GM04503 (cell line): ENCODE data around the gene TDRKH.

ENCODE experiments used
- DNase-seq: peaks from one replicate; pipeline ENCODE4 v3.0.0-alpha.2; 2012; ENCODE audit warnings: low read depth

Gene TDRKH

DNA sequence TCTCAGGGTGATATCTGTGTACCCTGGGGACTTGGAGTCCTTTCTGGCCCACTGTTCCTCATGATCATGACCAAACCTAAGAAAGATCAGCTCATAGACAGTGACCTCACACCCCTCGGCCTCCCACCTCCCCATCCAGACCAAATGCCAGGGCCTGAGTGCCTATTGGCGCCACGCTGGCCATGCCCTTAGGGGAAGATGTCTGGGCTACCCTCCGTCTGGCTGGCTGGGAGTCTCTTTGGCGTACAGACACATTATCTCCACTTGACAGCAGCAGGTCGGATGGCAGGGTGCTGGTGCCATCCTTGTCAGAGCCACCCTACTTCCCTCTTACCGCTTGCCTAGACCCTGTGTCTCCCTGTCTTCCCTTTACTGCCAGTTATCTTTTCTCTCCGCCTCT lies 32.9 kb upstream of the TDRKH start:
- DNase-seq: no peak

DNA sequence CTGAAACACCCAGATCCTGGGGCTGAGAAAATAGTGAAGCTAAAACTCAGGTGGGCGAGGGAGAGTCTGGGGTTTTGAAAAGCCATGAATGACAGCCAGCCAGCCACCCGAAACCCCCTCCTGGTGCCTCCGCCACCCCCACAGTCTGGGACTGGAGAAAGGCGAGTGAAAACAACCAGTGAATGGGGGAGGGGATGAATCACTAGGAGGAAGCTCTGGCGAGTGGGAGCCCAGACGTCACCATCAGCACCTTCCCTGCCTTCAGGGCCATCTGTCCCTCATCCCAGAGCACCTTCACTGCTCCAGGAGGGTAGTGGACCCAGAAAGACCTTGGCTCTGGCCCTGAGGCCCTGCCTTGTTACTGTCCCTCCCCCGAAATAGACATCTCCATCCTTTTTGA lies 32.1 kb upstream of the TDRKH start:
- no peak for DNase-seq

DNA sequence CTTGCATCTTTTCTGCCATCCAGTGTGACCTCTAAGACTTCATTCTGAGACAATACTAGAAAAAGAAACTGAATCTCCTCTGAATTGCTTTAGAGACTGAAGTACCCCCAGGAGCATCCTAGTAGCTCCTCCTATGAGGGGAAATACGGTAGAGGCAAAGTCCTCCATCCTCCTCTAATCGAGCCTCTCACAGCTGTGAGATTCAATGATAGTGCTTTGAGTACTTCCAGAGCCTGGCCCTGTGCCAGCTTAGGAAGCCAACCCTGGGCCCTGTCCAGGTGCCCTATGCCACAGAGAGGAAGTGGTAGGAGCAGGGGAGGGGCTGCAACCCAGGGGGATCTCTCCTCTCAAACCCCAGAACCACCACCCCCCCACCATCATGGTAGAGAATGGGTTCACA lies 30.6 kb upstream of the TDRKH start:
- no peak for DNase-seq

DNA sequence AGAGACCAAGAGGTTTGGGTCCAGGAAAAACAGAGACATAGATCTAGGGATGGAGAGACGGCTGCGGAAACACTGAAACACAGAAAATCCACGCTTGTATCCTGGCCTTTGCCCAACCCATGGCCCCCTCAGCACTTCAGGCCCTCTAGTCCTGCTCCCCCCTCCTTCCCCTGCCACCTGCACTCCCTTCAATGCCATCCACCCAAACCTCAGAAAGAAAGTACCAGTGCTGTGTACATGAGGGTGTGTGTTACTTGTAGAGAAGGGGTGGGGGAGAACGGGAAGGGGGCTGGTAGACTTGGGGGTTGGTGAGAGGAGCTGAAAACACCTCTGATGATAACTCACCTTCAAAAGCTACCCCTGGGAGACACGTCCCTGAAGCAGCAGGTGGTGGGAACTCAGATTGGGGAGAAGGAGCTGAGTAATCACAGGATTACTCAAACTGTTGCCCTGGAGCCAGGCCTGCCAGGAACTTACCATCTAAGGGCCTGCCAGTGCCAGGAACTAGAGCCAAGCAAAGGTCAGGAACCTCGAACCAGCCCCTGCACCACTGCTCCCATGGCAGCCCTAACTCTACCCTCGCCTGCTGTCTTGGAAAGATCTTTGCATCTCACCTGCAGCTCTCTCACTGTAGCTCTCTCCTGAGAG lies 29.8 kb upstream of the TDRKH start:
- no peak for DNase-seq

DNA sequence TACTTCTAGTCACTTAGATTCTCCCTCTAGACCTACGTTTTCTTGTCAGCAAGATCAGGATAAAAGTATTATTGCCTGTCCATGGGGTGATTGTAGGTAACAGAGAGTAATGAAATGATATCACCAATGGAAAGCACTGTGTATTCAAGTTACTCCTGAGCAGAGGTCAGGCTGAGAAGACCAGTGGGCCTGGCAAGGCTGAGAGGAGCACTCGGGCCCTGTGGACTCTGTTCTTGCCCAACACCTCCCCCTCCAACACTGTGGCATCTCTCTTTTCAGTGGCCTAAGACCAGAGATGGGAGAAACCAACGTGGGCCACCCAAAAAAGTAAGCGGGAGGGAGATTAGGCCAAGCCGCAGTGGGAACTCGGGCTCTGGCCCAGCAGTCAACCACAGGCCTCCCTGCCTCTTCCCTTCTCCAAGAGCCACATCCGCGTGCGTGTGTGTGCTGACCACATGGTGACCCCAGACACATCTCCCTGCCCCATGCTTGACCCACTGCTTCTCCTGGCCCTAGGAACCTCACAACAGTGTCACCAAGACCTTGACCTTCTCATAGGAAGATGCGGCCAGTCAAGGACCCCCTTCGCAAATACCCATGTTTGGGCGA lies 29.0 kb upstream of the TDRKH start:
- DNase-seq: no peak

DNA sequence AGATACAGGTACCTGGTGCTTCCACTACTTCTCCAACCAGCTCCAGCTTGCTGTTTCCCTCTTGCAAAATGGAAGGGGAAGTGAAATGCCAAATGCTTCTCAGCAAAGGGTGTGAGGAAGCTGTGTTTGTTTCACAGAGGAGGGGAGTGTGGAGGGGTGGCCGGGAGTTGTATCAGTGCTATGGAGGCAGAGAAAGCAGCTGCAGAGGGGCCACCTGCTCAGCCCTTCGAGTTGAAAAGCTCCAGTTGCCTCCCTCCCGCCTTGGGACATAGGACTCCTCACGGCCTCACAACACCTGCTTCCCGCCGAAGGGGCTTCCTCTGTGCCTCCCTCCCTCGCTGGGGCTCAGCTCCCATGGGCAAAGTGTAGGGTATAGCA lies 27.0 kb upstream of the TDRKH start:
- DNase-seq: no peak

DNA sequence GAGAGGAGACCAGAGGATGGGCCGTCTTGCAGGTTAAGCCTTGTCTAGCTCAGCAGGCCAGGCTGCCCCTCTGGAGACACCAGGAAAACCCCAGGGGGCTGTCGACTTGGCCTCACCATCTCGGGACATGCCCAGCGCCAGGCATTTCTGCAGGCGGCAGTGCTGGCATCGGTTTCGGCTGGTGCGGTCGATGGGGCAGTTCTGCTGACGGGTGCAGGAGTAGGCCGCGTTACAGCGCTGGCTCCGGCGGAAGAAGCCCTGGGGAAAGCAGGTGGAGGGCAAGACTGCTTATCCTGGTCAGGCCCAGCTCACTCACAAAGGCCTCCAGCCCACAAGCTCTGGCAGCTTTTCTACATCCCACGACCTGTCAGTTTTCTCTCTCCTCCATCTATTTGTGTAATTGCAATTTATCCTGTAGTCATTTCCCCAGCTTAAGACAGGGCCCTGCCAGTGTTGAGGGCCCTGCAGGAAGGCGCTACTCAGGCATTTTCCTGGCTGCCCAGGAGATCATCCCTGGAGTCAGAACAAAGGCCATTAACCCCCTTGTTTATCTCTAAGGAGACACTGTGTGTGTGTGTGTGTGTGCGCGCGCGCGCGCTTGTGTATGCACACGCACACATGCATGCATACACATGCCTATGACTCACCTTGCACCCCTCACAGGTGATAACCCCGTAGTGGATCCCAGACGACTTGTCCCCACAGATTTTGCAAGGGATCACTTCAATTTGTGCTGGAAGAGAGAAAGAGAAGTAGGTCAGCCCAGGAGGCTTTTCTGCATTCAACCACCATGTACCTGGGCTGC lies 26.4 kb upstream of the TDRKH start:
- DNase-seq: no peak

DNA sequence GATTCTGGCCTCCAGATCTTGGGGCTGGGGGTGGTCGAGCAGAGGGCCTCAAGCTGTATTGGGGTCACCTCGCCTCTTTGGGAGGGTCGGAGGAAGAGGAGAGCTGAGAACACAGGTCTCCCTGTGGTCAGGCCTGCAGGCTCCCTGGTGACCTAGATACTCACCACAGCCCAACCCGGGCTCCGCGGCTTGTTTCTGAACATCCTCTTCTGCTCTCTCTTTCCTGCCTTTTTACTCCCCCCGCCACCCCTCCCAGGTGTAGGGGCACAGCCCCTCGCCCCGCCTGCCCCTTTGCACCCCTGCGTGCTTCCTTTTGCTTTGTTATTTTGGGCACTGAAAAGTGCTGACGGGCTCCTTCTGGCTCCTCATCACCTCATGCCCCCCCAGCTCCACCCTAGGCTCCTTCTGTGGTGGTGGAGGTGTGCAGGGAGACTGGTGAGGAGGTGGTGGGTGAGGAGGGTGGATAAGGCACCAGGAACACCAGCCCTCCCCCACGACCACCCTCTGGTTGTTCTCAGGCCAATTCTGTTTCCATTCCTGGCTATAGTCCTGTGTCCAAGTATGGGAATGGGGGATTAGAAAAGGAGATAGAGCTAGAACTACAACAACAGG lies 25.5 kb upstream of the TDRKH start:
- DNase-seq: no peak

DNA sequence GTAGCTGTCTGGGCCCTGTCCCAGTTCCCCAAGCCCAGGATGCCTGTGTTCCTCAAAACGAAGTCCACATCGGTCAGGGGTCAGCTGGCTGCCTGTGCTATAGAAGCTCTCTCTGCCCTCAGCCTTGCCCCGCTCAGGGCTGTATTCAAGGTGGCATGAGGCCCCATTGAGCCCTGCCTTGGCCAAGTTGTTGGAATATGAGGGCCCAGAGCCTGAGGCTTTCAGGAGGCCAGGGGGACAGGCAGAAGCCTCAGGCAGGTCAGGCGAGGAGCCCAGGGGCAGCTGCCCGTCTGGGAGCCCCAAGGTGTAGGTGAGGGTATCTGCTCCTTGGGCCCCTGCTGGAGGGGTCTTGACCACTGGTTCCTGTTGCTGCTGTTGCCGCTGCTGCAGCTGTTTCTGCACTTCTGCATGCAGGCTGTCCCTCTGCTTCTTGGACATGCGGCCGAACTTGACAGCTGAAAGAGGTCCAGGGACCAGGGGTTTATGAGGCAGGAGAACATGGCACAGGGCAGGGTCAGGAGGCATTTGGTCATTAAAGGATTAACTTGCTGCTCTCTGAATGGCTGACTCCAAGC lies 24.8 kb upstream of the TDRKH start:
- no peak for DNase-seq

DNA sequence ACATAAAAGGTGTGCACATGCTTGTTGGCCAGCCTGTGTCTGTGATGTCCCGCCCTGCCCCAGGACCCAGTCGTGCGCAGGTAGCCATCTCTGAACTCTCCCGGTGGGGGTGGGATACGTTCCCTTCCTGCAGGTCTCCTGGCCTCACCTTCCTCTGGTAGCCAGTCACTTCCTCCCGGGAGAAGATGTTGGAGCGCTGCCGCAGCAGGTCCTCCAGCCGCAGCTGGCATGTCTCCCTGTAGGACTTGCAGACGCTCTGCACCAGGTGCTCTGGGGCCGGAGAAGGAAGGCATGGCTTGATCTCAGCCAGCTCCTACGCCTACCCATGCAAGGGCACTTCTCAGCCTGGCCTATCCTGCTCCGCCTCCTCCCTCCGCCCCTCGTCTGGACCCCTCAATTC lies 24.1 kb upstream of the TDRKH start:
- DNase-seq: no peak

DNA sequence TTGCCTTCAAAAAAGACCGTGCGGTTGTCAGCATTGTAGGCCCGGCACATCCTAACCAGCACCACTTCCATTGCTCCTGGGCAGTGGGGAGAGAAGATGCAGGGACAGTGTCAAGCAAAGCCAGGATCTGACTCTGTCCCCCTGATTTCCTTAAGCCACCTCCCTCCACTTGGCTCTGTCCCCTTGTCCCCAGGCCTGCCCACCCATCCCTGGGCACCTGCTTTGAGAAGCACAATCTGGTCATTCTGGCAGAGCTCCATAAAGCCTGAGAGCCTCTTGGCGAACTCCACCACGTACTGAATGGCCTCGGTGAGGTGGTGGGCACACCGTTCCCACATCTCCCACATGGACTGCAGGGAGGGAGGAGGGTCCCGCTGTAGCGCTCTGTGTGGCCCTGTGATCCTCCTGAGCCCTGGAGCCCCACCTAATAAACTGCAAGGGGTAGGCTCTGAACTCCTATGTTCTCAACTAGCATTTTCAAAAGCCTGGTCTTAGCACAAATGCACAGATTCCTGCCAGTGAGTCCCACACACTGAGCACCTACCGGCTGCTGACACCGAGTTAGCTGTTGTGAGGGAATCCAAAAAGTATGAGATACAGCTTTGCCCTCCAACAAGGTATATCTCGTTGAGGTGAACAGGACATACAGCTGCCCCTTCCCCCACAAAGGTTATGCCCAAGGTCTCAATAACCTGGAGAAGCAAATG lies 23.1 kb upstream of the TDRKH start:
- DNase-seq: no peak

DNA sequence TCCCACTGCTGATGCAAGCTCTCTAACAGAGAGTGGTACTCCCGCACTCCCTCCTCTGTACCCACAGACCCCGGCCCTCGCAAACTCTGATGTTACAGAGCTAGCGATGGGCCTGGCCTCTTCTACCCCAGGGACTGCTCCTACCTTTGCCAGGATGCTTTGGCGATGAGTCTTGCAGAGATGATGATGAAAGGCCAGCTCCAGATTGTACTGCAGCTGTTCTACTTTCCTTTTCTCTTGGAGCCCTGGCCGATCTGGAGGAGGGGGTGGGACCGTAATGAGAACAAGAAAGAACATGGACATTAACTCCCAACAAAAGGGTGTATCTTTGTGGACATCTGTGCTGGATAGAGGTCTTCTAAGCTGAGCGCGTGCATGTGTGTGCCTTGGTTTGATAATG lies 20.9 kb upstream of the TDRKH start:
- no peak for DNase-seq

DNA sequence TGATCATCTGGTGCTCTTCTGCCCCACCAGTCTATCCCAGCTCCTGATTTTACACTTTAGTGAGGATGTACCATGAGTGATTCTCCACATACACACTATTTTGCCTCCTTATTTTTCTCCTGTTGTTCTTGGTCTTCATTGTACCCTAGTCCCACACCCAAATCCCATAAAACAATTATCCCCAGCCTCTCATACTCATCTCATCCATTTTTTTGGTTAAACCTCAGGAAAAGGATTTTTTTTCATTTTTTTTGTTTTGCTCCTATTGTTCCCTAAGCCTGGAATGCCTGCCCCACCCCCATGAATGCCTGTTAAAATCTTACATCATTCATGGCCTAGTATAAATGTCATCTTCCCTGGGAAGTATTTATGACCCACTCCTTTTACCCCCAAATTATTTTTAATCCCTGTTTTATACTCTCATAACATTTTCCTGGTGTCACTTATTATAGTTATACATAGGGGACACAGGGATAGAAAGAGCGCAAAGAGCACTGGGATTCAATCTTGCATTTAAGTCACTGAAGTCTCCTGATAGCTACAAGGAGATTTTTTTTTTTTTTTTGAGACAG lies 19.8 kb upstream of the TDRKH start:
- no peak for DNase-seq

DNA sequence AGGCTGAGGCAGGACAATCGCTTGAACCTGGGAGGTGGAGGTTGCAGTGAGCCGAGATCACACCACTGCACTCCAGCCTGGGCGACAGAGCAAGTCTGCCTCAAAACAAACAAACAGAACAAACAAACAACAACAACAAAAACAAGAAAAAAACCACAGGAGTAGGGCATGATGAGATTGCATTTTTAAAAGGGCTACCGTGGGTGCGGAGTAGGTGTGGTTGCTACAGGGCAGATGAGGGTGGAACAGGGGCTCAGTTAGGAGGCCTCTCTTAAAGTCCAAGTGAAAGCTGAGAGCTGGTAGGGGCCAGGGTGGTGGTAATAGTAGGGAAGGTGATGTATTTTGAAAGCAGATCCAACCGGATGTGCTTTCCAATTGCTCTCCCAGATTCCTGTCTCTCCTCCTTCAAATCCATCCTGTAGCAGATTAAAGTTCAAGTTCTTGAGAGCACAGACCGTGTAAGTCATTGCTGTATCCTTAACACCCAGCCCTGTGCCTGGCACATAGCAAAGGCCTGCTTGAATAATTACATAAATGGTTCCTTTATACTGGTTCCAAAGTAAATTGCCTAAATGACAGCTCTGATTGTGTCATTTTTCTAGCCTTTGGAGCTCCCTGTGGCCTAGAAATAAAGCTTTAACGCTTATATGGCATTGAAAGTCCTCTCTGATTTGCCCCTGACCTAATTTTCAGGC lies 19.1 kb upstream of the TDRKH start:
- DNase-seq: no peak

DNA sequence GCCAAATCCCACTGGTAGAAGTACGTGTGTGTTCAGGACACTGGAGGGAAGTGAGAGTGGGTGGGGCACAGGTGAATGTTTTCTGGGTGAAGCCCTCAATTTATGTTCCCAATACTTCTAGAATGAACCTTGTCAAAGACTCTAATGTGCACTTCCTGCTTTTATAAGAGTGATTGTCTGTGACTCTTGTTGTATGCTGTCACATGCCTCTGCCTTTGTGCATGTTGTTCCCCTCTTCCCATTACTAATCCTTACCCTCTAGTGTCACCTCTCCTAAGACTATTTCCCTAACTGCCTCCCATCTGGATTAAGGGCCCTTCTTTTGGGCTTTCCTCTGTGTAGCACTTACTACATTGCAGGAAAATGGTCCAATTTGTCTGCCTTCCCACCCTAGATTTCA lies 17.5 kb upstream of the TDRKH start:
- DNase-seq: no peak

DNA sequence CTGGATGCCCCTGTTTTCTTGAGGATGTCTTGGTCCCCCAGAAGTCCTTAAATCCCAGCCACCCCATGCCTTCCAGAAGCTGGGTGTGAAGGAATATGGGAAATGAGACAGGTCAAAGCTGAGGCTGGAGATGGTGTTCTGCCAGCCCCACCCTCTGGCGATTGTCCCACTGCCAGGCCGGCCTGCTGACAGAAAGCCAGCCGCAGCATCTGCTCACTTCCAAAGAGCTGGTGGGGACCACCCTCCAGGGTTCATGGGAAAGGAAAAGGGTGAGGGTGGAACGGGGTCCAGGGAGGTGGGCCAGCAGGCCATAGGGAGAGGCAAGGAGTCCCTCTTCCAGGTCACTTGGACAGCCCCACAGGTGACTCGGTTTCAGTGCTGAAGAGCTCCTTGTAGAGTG lies 16.8 kb upstream of the TDRKH start:
- no peak for DNase-seq

DNA sequence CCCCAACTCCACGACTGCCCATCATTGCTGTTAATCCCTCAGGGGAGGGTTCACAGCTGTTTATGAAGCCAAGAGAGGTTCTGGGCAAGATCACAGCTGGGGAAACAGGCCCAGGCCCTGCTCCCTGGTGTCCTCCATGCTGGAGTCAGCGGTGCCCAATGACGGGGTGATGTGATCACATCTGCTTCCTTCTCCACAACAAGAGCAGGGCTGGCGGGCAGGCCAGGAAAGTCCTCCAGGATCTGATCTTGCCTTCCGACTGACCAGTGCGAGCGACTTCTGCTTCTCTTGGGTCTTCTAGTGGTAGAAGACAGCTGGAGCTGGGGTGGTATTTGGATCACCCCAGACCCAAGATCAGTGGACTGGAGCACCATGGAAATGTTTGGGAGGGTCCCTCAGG lies 15.9 kb upstream of the TDRKH start:
- DNase-seq: no peak

DNA sequence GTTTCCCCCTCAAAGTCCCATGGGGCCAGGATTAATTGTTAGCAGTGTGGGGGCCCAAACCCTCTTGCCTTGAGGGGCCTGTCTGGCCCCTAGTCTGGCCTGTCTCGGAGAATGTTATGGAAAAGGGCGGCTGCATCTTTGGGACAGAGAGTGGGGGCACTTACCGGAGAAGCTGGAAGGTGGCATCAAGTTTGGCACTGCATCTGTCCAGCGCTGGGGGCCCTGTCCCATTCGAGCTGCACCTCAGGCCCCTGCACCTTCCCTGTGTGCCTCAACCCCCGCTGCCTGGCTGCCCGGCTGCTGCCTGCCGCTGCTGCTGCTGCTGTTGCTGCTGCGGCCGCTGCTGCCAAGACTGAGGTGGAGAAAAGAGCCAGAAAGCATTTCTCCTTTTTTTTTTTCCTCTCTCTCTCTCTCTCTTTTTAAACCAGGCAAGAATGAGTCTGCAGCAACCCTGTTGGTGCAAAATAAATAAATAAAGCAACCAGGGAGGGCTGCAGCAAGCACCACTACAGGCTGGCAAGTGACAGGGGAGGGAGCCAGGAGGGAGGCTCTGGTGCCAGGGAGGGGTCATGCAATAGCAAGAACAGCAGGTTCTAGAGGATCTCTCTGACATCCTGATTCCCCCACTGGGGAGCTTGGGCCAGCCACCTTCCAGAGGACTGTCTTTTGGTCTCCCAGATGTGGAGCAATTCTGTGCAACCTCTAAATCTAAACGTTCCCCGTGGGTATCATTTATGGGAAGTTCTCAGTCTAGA lies 14.9 kb upstream of the TDRKH start, which contains the start of gene LINGO4:
LINGO4 (minus strand) TSS at position 354 of the 755 bp plus-strand sequence. CDS start 2,715 bp downstream, outside the sequence.
- DNase-seq: no peak

DNA sequence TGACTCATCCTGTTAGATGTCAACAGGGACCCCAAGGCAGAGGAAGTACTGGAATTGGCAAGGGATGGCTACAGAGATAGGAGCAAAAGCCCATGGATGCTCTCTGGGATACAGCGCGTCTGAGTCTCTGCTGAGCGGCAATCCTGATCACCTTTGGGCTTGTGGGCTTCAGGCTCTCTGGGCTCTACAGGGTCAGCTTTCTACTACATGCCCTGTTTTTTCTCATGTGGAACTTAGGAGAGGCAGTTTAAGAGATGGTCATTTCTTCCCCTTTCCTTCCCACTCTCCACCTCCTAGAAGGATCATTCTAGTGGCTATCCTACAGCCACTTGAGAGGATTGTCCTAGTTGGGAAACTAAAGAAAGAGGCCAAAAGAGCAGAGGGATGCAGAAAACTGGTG lies 13.6 kb upstream of the TDRKH start:
- no peak for DNase-seq

DNA sequence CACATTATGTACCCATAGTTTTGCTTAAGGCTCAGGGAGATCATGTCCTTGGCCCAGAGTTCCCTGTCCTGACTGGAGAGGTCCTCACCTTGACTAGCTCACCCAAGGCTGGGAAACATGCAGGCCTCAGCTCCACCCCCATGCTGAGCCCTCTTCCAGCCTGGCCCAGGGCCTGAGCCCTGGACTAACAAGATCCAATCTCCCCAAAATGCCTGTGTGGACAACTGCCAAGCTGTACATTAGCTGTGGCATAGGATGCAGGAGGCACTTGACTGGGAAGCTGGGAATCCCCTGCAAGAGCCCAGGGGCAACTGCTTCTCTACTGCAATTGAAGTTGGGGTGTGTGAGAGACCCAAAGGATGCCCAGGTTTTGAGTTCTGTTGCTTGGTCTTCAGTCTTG lies 12.9 kb upstream of the TDRKH start:
- no peak for DNase-seq
